ENCODE results near the gene CDH23. TPM values are rescaled to one million over a fixed set of nuclear protein-coding genes. Genes with fewer than 3 reads are reported as not detected.

CDH23 gene
- polyA plus RNA-seq (2011; rRNA removed) (0.01 TPM in 2 replicates), polyA minus RNA-seq (2011; rRNA and poly(A)+ RNA removed) (0.09 TPM in 2 replicates)

DNA sequence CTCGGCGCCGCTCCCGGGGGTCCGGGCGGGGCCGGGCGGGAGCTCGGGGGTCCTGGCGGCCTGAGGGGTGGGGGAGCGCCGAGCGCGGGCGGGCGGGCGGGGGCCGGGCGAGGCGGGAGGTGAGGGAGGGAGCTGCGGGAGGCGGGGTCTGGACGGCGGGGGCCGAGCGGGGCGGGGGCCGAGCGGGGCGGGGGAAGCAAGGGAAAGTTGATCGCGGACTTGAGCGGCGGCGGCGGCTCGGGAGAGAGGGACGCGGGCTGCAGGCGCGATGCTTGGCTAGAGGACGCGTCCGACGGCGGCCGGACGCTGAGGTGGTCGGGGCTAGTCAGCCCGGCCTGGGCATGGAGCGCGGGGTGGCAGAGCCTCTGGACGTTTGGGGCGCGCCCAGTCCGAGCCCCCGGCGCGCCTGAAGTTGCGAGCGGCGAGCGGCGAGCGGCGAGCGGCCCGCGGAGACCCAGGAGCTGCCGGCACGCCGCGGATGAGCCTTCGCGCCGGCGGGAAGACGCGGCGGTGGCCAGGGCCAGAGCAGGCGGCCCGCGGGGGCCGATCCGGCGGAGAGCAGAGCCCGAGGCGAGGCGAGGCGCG is at the start of gene CDH23:
TSS of gene CDH23 (plus strand) at position 210 of the 585 bp plus-strand sequence. CDS start 42,912 bp downstream, outside the sequence.
- Histone ChIP-seq H3K4me3 (ENCODE audit: low read depth, low read length) (no peak within 1 kb of the TSS), H3K27ac (ENCODE audit: low read depth, low read length) (no peak within 1 kb of the TSS), H3K9me3 (ENCODE audit: control insufficient read depth, insufficient read depth, low read length) (peaks cover 5% of the 10 kb centered on the region; the same call in 1 of the 2 replicates), H3K27me3 (ENCODE audit: control insufficient read depth, insufficient read depth, low read length) (peaks cover 72% of the 10 kb centered on the region)
- ChIA-PET CTCF (no interaction called here), POLR2A (no interaction called here)
- TF ChIP-seq, protein P1, sequence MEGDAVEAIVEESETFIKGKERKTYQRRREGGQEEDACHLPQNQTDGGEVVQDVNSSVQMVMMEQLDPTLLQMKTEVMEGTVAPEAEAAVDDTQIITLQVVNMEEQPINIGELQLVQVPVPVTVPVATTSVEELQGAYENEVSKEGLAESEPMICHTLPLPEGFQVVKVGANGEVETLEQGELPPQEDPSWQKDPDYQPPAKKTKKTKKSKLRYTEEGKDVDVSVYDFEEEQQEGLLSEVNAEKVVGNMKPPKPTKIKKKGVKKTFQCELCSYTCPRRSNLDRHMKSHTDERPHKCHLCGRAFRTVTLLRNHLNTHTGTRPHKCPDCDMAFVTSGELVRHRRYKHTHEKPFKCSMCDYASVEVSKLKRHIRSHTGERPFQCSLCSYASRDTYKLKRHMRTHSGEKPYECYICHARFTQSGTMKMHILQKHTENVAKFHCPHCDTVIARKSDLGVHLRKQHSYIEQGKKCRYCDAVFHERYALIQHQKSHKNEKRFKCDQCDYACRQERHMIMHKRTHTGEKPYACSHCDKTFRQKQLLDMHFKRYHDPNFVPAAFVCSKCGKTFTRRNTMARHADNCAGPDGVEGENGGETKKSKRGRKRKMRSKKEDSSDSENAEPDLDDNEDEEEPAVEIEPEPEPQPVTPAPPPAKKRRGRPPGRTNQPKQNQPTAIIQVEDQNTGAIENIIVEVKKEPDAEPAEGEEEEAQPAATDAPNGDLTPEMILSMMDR (IDR thresholded peaks at IDR 0.05; ENCODE audit: low read depth, low read length), result no peak
- DNase-seq (ENCODE audit: low read depth, low spot score), result no peak

DNA sequence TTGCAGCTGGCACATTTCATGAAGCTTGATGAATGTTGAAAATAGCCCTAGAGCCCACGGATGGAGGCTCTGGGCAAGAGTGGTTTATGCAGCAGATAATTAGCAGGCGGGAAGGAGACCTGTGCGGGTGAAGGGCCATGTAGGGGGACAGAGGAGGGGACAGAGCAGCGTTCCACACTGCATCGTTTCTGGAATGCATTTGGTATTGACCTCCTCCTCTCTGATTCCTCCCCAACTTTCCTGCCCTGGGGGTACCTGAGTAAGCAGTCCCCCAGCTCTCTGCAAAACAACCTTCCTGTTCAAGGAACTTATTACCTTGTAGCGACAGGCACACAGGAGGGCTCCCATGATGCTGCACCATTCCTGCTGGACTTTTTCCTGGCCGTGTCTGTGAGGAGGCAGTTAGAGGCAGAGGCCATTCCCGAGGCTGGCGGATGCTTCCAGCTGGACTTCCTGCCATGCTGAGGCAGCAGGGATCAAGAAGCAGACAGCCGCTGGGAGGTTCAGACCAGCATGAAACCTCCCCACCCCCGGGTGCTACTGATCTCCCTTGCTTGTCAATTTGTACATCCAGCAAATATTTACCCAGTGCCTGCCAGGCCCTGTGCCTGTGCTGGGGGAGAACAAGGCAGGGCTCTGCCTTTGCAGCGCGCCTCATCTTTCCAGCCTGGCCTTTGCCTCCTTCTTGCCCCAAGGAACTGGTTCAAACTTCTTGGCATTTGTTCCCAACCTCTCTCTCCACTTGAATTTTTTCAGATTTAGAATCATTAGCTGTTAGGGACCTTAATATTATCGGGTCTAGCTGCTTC is 48.9 kb upstream of the CDH23 start:
- CTCF ChIA-PET, result interaction anchor here (0.6 kb wide), 1 partner anchor 571 kb away, joined by 5 read pairs; no protein-coding TSS in a partner anchor
- POLR2A ChIA-PET, result no interaction called here
- no peak for DNase-seq (ENCODE audit: low read depth, low spot score)
- Histone ChIP-seq H3K9me3 (ENCODE audit: control insufficient read depth, insufficient read depth, low read length) (no peaks in the 10 kb centered on the region), H3K4me3 (ENCODE audit: low read depth, low read length) (no peak overlapping the region), H3K27ac (ENCODE audit: low read depth, low read length) (no peak overlapping the region), H3K27me3 (ENCODE audit: control insufficient read depth, insufficient read depth, low read length) (peaks cover 39% of the 10 kb centered on the region)
- TF ChIP-seq, protein P1 (IDR thresholded peaks at IDR 0.05; ENCODE audit: low read depth, low read length), result no peak

DNA sequence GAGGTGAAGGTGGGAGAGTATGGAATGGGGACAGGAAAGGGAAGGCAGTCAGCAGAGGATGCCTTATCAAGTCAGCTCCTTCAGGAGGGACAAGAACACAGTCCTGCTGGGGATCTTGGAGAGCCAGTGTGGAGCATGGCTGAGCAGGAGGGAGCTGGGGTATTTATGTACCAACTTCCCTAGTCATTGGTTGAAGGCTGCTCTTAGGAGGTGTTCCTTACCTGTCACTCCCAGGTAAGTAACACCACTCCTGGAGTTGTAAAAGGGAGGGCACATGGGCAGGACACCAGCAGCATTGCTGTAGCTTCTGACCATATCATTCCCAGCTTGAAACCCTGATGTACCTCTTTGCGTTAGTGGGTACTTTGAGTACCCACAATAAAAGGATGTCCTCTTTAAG is 47.9 kb upstream of the CDH23 start:
- Histone ChIP-seq H3K27me3 (ENCODE audit: control insufficient read depth, insufficient read depth, low read length) (peaks cover 39% of the 10 kb centered on the region), H3K4me3 (ENCODE audit: low read depth, low read length) (no peak overlapping the region), H3K9me3 (ENCODE audit: control insufficient read depth, insufficient read depth, low read length) (no peaks in the 10 kb centered on the region), H3K27ac (ENCODE audit: low read depth, low read length) (no peak overlapping the region)
- ChIA-PET POLR2A (no interaction called here), CTCF (interaction anchor here (0.6 kb wide), 1 partner anchor 570 kb away, joined by 5 read pairs; no protein-coding TSS in a partner anchor)
- DNase-seq (ENCODE audit: low read depth, low spot score), result no peak
- TF ChIP-seq, protein P1 (IDR thresholded peaks at IDR 0.05; ENCODE audit: low read depth, low read length), result no peak

DNA sequence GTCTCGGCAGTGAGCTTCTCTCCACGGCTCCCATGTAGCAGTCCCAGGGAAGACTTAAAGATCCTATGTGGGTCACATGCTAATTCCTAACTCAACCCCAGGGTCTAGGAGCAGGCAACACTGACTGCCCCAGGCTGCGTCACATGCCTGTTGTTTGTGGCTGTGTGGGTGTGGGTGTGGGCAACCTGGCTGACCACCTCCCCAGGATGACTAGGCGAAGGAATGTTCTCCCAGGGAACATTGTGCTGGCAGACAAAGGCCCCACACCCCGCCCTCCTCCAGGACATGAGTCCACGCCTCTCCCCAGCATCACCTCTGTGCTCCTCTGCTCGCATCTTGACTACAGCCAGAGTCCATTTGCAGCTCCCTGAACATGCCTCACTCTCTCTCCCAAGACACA is 47.3 kb upstream of the CDH23 start:
- POLR2A ChIA-PET, result no interaction called here
- H3K4me3 ChIP-seq (ENCODE audit: low read depth, low read length), result no peak overlapping the region
- H3K27me3 ChIP-seq (ENCODE audit: control insufficient read depth, insufficient read depth, low read length), result peaks cover 34% of the 10 kb centered on the region
- DNase-seq (ENCODE audit: low read depth, low spot score), result no peak
- no peaks in the 10 kb centered on the region for H3K9me3 ChIP-seq (ENCODE audit: control insufficient read depth, insufficient read depth, low read length)
- TF ChIP-seq, protein P1 (IDR thresholded peaks at IDR 0.05; ENCODE audit: low read depth, low read length), result no peak
- H3K27ac ChIP-seq (ENCODE audit: low read depth, low read length), result no peak overlapping the region
- CTCF ChIA-PET, result no interaction called here

DNA sequence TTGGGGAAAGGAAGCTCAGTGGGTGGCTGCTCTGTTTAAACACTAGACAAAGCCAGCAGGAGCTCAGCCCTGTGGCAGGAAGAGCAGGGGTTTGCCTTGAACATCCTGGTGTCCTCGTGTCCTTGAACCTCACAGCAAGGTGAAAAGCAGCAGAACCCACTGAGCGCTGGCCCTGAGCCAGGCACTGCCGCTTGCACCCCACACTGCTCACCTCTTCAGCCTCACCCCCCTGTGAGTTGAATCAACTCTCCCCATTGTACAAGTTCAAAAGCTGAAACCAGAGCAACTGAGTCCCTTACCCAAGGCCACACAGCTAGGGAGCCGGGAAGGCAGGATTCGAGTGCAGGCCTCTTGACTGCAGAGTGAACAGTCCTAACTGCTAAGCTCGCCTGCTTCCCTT is 45.6 kb upstream of the CDH23 start:
- DNase-seq (ENCODE audit: low read depth, low spot score), result no peak
- no peak overlapping the region for H3K4me3 ChIP-seq (ENCODE audit: low read depth, low read length)
- H3K27ac ChIP-seq (ENCODE audit: low read depth, low read length), result no peak overlapping the region
- CTCF ChIA-PET, result no interaction called here
- TF ChIP-seq, protein P1 (IDR thresholded peaks at IDR 0.05; ENCODE audit: low read depth, low read length), result no peak
- POLR2A ChIA-PET, result no interaction called here
- H3K27me3 ChIP-seq (ENCODE audit: control insufficient read depth, insufficient read depth, low read length), result peaks cover 19% of the 10 kb centered on the region
- no peaks in the 10 kb centered on the region for H3K9me3 ChIP-seq (ENCODE audit: control insufficient read depth, insufficient read depth, low read length)
